HuH-7 (cell line): ENCODE measurements around the gene SLC6A18.
"Not testable (repeated sequence)": the region's sequence is repeated elsewhere in the genome, so short reads cannot be mapped to it uniquely, and the experiment has no call there.

Experiments used
- DNase-seq: peaks from one replicate; pipeline ENCODE4 v3.0.0; 2011; ENCODE audit warnings: low spot score

Gene SLC6A18

GRCh38 chr5:1276930-1277329, 51.7 kb downstream of the SLC6A18 start:
- DNase-seq, result no peak

- no peak for DNase-seq
These were observed 52.1 kb downstream of the SLC6A18 start for GRCh38 chr5:1277331-1277730.

- no peak for DNase-seq
These were observed 52.6 kb downstream of the SLC6A18 start for GRCh38 chr5:1277781-1278180.

- no peak for DNase-seq
These were observed 53.0 kb downstream of the SLC6A18 start for GRCh38 chr5:1278216-1278615.

GRCh38 chr5:1278656-1279442, 53.7 kb downstream of the SLC6A18 start:
- DNase-seq, result no peak

- no peak for DNase-seq
These were observed 54.4 kb downstream of the SLC6A18 start for GRCh38 chr5:1279443-1280151.

GRCh38 chr5:1280177-1281037, 55.2 kb downstream of the SLC6A18 start:
- DNase-seq, result no peak

- no peak for DNase-seq
These were observed 56.1 kb downstream of the SLC6A18 start for GRCh38 chr5:1281038-1281882.

- no peak for DNase-seq
These were observed 57.2 kb downstream of the SLC6A18 start for GRCh38 chr5:1282131-1282992.

GRCh38 chr5:1282993-1283728, 58.0 kb downstream of the SLC6A18 start:
- DNase-seq, result not testable (repeated sequence)

GRCh38 chr5:1283729-1284041, 58.5 kb downstream of the SLC6A18 start:
- DNase-seq, result not testable (repeated sequence)

GRCh38 chr5:1284336-1284970, 59.3 kb downstream of the SLC6A18 start:
- not testable (repeated sequence) for DNase-seq

GRCh38 chr5:1285141-1285540, 60.0 kb downstream of the SLC6A18 start:
- DNase-seq, result no peak

GRCh38 chr5:1285883-1286291, 60.7 kb downstream of the SLC6A18 start:
- no peak for DNase-seq

GRCh38 chr5:1288439-1289335, 63.5 kb downstream of the SLC6A18 start:
- no peak for DNase-seq

- DNase-seq, result not testable (repeated sequence)
These were observed 64.4 kb downstream of the SLC6A18 start for GRCh38 chr5:1289559-1289958.

- not testable (repeated sequence) for DNase-seq
These were observed 65.8 kb downstream of the SLC6A18 start for GRCh38 chr5:1290956-1291355.

GRCh38 chr5:1291611-1292080, 66.5 kb downstream of the SLC6A18 start:
- no peak for DNase-seq
